AG09319 (cell line): ENCODE data around the gene C7.
"Not testable (repeated sequence)": the region's sequence is repeated elsewhere in the genome, so short reads cannot be mapped to it uniquely, and the experiment has no call there.

ENCODE experiments used
- DNase-seq: peaks from one replicate; pipeline ENCODE4 v3.0.0-alpha.2; 2010; ENCODE audit warnings: low read depth; ENCODE audit errors: extremely low read depth
- CTCF ChIP-seq: IDR thresholded peaks from 2 replicates; pipeline ENCODE4 v1.5.1; 2011; ENCODE audit warnings: low read depth, mild to moderate bottlenecking, inconsistent platforms, low read length, moderate library complexity

C7 gene

GRCh38 chr5:40909264-40909663 lies at the start of gene C7:
TSS of gene C7 (plus strand) at chr5:40909497. CDS start at chr5:40909611, 114 bp downstream.
- no peak for TF ChIP-seq CTCF
- no peak for DNase-seq

GRCh38 chr5:40860711-40861110 lies 48.6 kb upstream of the C7 start:
- TF ChIP-seq CTCF: no peak

GRCh38 chr5:40865004-40865403 lies 44.3 kb upstream of the C7 start:
- not testable (repeated sequence) for DNase-seq

More at GRCh38 chr5:40860711-40861110, 48.6 kb upstream of the C7 start:
- no peak for DNase-seq

- no peak for TF ChIP-seq CTCF
Observed at GRCh38 chr5:40866844-40867243, 42.5 kb upstream of the C7 start.

DNA sequence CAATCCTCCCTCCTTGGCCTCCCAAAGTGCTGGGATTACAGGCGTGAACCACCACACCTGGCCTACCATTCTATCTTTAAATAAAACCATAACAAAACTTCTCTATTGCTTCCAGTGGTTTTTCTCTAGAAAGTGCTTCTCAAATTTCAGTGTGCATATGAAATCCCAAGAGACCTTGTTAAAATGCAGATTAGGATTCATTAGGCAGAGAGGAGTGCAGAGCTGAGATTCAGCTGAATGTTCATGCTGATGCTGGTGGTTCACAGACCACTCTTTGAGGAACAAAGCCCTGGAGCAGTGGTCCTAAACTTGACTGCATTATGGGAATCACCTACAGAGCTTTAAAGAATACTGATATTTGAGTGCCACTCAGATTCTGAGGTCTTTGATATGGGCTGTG lies 39.9 kb upstream of the C7 start:
- no peak for TF ChIP-seq CTCF
- DNase-seq: no peak

More at GRCh38 chr5:40866844-40867243, 42.5 kb upstream of the C7 start:
- DNase-seq: no peak

DNA sequence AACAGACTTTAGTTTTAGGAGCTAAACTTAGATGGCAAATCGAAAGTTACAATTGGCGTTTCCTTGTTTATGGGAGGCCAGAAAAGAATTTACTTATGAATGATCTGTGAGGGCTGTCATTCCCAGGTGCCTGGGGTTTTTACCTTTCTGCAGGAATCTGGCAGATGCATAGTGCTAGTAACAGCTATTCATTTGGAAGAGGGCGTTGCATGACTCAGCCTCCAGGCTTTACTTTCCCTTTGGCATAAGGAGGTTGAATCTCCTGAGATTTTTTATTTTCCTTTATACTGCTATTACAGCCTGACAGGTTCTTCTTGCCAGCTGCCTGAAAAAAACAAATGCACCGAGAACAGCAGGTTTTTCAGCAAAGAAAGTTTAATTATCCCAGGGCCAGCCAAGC lies 38.1 kb upstream of the C7 start:
- no peak for DNase-seq
- no peak for TF ChIP-seq CTCF

DNA sequence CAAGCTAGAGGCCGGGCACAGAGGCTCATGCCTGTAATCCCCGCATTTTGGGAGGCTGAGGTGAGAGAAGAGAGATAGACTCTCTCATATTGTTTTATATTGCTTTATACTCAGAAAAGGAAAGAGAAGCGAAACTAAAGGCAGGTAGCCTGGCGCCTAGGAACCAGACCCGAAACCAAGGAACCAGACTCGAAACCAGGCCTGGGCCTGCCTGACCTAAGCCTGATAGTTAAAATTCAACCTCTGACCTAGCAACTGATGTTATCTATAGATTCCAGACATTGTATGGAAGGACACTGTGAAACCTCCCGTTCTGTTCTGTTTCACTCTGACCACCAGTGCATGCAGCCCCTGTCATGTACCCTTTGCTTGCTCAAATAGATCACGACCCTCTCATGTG lies 37.0 kb upstream of the C7 start:
- DNase-seq: not testable (repeated sequence)

GRCh38 chr5:40873286-40873880 lies 35.9 kb upstream of the C7 start:
- no peak for DNase-seq
- TF ChIP-seq CTCF: no peak
